Transverse colon (tissue), 4 donors: ENCODE measurements around the gene TXNRD1. TPM values are rescaled to one million over a fixed set of nuclear protein-coding genes. Genes with fewer than 3 reads are reported as not detected.

Experiments
- DNase-seq: peaks from one replicate; pipeline ENCODE4 v3.0.0-alpha.2; 2019
- H3K27ac ChIP-seq, 4 donors: fragments of 200-600 bp; sonication (generic); 2 replicates each; pipeline ENCODE4 v1.5.1; 2016 to 2018; ENCODE audit warnings: inconsistent platforms in 4 of 4
- H3K27me3 ChIP-seq: fragments of 200-600 bp; sonication (generic); 2 replicates; pipeline ENCODE4 v1.5.1; 2017; ENCODE audit warnings: inconsistent platforms
- H3K36me3 ChIP-seq, 4 donors: fragments of 200-600 bp; sonication (generic); 2 replicates each; pipeline ENCODE4 v1.5.1; 2017 to 2019; ENCODE audit warnings: inconsistent platforms in 4 of 4
- H3K4me1 ChIP-seq, 4 donors: fragments of 200-600 bp; sonication (generic); 2 replicates each; pipeline ENCODE4 v1.5.1; 2017 to 2020; ENCODE audit warnings: inconsistent platforms in 4 of 4
- H3K4me3 ChIP-seq, 4 donors: fragments of 200-600 bp; sonication (generic); 1 replicate in 1 of 4; 2 replicates in 3 of 4; pipeline versions ENCODE4 v1.5.1 to v1.6.1; 2017 to 2019; ENCODE audit warnings: inconsistent platforms in 4 of 4
- H3K9me3 ChIP-seq, 2 donors: fragments of 200-600 bp; sonication (generic); 2 replicates each; pipeline ENCODE4 v1.5.1; 2017 to 2019; ENCODE audit warnings: inconsistent platforms in 2 of 2
- EP300 ChIP-seq: sonication (generic); formaldehyde crosslinking; IDR thresholded peaks from one replicate; pipeline ENCODE4 v1.6.1; 2017; ENCODE audit warnings: antibody characterized with exemption, low read depth
- POLR2A ChIP-seq: fragments of 450-650 bp; IDR thresholded peaks from one replicate; pipeline ENCODE4 v1.6.1; 2016; ENCODE audit warnings: antibody characterized with exemption, mild to moderate bottlenecking, moderate library complexity
- POLR2AphosphoS5 ChIP-seq, 3 donors: sonication (generic); formaldehyde crosslinking; IDR thresholded peaks; one replicate each; pipeline ENCODE4 v1.6.1; 2016; ENCODE audit warnings: antibody characterized with exemption in 3 of 3
- WGBS, 2 donors: methylation state at CpG; one replicate each; pipeline ENCODE4 v1.1.5; 2018; ENCODE audit warnings: low coverage in 1 of 2; 5-methylcytosine and 5-hydroxymethylcytosine counted together
- in situ Hi-C, 4 donors: fragments of 200-750 bp; cut with MboI; loops; one replicate each; pipeline versions ENCODE4 v1.15.0 to v1.15.1; 2017; ENCODE audit warnings: low sequenced_read_pairs in 3 of 4, low pct_ligation_motif_present in 1 of 4, low pct_unique_long_range_greater_than_20kb in 1 of 4
- intact Hi-C: fragments of 100-400 bp; cut with DNase I; formaldehyde crosslinking; loops from one replicate; pipeline ENCODE4 v1.15.1; 2023; ENCODE audit warnings: low total_unique reads
- total RNA-seq, 4 donors: library from RNA; depleted of rRNA; stranded (reverse); fragments of >200 nt; gene quantifications; one replicate each; pipeline ENCODE4 v1.1.0, GENCODE V29; 2016
- TF ChIP-seq, protein P1 (sequence below), 5 experiments: fragments of 200-600 bp in 3 of 5; fragments of 450-650 bp in 2 of 5; sonication (generic) in 3 of 5; IDR thresholded peaks; 1 replicate in 2 of 5; 2 replicates in 3 of 5; pipeline ENCODE4 v1.5.1; 2016 to 2017; ENCODE audit warnings: antibody characterized with exemption in 5 of 5, inconsistent platforms in 3 of 5, mild to moderate bottlenecking in 2 of 5, moderate library complexity in 1 of 5

Gene TXNRD1
- total RNA-seq, 4 donors from 2014 or later: 72.9 to 127 (median 122) TPM

DNA sequence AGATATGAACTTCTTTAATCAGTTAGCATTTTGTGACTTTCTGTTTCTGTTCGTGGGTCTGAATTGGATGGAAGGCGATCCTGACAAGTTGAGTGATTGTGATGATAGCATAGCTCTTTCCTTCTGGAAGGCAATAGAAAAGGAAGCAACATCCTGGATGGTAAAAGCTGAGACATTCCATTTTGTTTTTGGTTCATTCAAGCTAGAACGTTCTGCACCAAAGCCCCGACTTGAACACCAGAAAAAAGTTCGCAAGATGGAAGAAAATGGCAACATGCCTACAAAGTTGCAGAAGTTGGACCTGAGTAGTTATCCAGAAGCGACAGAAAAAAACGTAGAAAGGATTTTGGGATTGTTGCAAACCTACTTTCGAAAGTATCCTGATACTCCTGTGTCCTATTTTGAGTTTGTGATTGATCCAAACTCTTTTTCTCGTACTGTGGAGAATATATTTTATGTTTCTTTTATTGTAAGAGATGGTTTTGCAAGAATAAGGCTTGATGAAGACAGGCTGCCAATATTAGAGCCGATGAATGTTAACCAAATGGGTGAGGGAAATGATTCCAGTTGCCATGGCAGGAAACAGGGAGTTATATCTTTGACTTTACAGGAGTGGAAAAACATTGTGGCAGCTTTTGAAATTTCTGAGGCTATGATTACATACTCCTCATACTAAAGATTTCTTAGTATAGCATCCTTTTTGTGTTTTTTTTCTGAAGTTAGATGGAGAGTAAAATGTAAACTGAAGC, 88.9 kb downstream of the TXNRD1 start:
- no peaks in the 10 kb centered on the region for H3K9me3 ChIP-seq
- no peak for DNase-seq
- H3K36me3 ChIP-seq: no peaks in the 10 kb centered on the region
- WGBS, 2 donors: 81 to 88% methylated on average over 10 of the region's 10 CpGs
- peak overlapping the region; percentile 74 to 82 (median 79) for H3K27ac ChIP-seq
- peak overlapping the region in 3 of 4 donors; percentile 26 to 48 (median 32) for H3K4me3 ChIP-seq
- H3K4me1 ChIP-seq: peaks cover 24 to 52% (median 38%) of the 10 kb centered on the region in 4 donors
- H3K27me3 ChIP-seq: no peaks in the 10 kb centered on the region
- intact Hi-C loops (no loop called here), in situ Hi-C loops (no loop called here)
- TF ChIP-seq POLR2A (no peak), POLR2AphosphoS5 (IDR thresholded peaks at IDR 0.05) (no peak), EP300 (no peak)
- TF ChIP-seq, protein P1, sequence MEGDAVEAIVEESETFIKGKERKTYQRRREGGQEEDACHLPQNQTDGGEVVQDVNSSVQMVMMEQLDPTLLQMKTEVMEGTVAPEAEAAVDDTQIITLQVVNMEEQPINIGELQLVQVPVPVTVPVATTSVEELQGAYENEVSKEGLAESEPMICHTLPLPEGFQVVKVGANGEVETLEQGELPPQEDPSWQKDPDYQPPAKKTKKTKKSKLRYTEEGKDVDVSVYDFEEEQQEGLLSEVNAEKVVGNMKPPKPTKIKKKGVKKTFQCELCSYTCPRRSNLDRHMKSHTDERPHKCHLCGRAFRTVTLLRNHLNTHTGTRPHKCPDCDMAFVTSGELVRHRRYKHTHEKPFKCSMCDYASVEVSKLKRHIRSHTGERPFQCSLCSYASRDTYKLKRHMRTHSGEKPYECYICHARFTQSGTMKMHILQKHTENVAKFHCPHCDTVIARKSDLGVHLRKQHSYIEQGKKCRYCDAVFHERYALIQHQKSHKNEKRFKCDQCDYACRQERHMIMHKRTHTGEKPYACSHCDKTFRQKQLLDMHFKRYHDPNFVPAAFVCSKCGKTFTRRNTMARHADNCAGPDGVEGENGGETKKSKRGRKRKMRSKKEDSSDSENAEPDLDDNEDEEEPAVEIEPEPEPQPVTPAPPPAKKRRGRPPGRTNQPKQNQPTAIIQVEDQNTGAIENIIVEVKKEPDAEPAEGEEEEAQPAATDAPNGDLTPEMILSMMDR (IDR thresholded peaks at IDR 0.05): no peak

- no peak for DNase-seq
- 89 to 91% methylated on average over 2 of the region's 2 CpGs for WGBS, 2 donors
These were observed 89.8 kb downstream of the TXNRD1 start for GRCh38 chr12:104305349-104305748.

GRCh38 chr12:104306376-104306775, 90.8 kb downstream of the TXNRD1 start:
- TF ChIP-seq EP300: no peak
- TF ChIP-seq, protein P1 (IDR thresholded peaks at IDR 0.05): no peak
- TF ChIP-seq POLR2A: no peak
- TF ChIP-seq POLR2AphosphoS5 (IDR thresholded peaks at IDR 0.05): no peak
- in situ Hi-C loops: no loop called here
- WGBS, 2 donors: 95 to 100% methylated on average over 2 of the region's 2 CpGs
- Histone ChIP-seq H3K27ac (peak overlapping the region in 2 of 4 donors; percentile 3 to 9), H3K9me3 (no peaks in the 10 kb centered on the region), H3K4me1 (peaks cover 14 to 41% (median 31%) of the 10 kb centered on the region in 4 donors), H3K36me3 (peaks cover 0 to 6% (median under 1%) of the 10 kb centered on the region in 4 donors), H3K4me3 (no peak overlapping the region), H3K27me3 (no peaks in the 10 kb centered on the region)
- intact Hi-C loops: no loop called here
- no peak for DNase-seq

More at GRCh38 chr12:104305349-104305748, 89.8 kb downstream of the TXNRD1 start:
- intact Hi-C loops: no loop called here
- H3K36me3 ChIP-seq: no peaks in the 10 kb centered on the region
- in situ Hi-C loops: no loop called here
- peaks cover 14 to 46% (median 34%) of the 10 kb centered on the region in 4 donors for H3K4me1 ChIP-seq
- no peak for TF ChIP-seq POLR2A
- no peaks in the 10 kb centered on the region for H3K27me3 ChIP-seq
- no peaks in the 10 kb centered on the region for H3K9me3 ChIP-seq
- no peak overlapping the region for H3K27ac ChIP-seq
- H3K4me3 ChIP-seq: no peak overlapping the region

DNA sequence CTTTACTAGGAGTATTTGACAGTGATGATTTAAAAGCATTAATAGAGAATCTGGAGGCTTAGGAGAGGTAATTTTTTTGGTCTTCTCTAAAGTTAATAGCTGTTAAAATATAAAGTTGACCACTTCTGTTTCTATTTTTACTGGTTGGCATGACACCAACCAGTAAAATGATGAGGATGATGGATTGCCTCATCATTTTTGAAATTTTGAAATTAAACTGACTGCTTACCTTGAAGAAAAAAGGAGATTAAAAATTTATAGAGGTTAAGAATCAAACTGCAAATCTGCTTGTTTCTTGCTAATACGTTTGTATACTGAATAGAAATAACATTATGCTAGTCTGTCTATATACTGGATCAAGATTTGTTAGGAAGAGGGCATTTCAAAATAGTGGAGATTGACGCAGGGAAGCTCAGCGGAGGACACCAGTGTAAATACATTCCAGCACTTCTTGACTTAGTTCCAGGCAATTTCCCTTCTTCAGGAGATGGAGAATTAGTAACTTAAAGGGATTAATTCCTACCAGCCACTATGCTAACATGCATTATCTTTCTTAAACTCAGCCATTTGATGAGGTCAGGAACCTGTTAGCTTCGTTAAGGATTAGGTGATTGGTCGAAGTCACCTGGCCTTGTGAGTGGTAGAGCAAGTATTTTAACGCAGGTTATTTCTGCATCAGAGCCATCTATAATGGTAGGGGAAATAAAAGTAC, 91.5 kb downstream of the TXNRD1 start:
- peaks cover 0 to 13% (median 2%) of the 10 kb centered on the region in 4 donors for H3K36me3 ChIP-seq
- 75 to 78% methylated on average over 6 of the region's 6 CpGs for WGBS, 2 donors
- H3K27ac ChIP-seq: peak overlapping the region in 3 of 4 donors; percentile 3 to 25 (median 9)
- H3K4me1 ChIP-seq: peaks cover 14 to 41% (median 30%) of the 10 kb centered on the region in 4 donors
- no peak for TF ChIP-seq EP300
- no peak for TF ChIP-seq POLR2AphosphoS5 (IDR thresholded peaks at IDR 0.05)
- no peak for TF ChIP-seq POLR2A
- TF ChIP-seq, protein P1 (IDR thresholded peaks at IDR 0.05): no peak
- no peaks in the 10 kb centered on the region for H3K27me3 ChIP-seq
- H3K9me3 ChIP-seq: no peaks in the 10 kb centered on the region
- H3K4me3 ChIP-seq: no peak overlapping the region
- DNase-seq: no peak
- intact Hi-C loops (no loop called here), in situ Hi-C loops (no loop called here)
